Activated naive CD4-positive, alpha-beta T cell treated with anti-CD3 and anti-CD28 coated beads, Interleukin-2, amount 50 U/mL, for 72 hours (primary cell): ENCODE data around the gene MAP1LC3A. TPM values are rescaled to one million over a fixed set of nuclear protein-coding genes. Genes with fewer than 3 reads are reported as not detected.

Source experiments
- ATAC-seq, 2 donors: fragments of 150-1000 bp; cut with Tn5 transposase; 2 replicates each; pipeline ENCODE4 v1.10.0; 2021; ENCODE audit warnings: mild to moderate bottlenecking in 2 of 2, moderate library complexity in 2 of 2
- DNase-seq, 2 donors: peaks; one replicate each; pipeline ENCODE4 v3.0.0; 2021 to 2022; ENCODE audit warnings: low spot score in 2 of 2
- H3K27ac Mint-ChIP-seq, 2 donors: one replicate each; pipeline ENCODE4 v1.8.0; 2022; ENCODE audit warnings: mild to moderate bottlenecking in 2 of 2, mixed read lengths in 2 of 2
- H3K36me3 Mint-ChIP-seq, 2 donors: one replicate each; pipeline ENCODE4 v1.8.0; 2022; ENCODE audit warnings: mixed read lengths in 2 of 2
- H3K9me3 Mint-ChIP-seq, 2 donors: one replicate each; pipeline ENCODE4 v1.8.0; 2022; ENCODE audit warnings: mixed read lengths in 2 of 2
- total RNA-seq, 2 donors: library from RNA; stranded (reverse); gene quantifications; one replicate each; pipeline ENCODE4 v1.2.3, GENCODE V29; 2022

Gene MAP1LC3A
- total RNA-seq, 2 donors from 2014 or later: 1.3 to 1.9 TPM

DNA sequence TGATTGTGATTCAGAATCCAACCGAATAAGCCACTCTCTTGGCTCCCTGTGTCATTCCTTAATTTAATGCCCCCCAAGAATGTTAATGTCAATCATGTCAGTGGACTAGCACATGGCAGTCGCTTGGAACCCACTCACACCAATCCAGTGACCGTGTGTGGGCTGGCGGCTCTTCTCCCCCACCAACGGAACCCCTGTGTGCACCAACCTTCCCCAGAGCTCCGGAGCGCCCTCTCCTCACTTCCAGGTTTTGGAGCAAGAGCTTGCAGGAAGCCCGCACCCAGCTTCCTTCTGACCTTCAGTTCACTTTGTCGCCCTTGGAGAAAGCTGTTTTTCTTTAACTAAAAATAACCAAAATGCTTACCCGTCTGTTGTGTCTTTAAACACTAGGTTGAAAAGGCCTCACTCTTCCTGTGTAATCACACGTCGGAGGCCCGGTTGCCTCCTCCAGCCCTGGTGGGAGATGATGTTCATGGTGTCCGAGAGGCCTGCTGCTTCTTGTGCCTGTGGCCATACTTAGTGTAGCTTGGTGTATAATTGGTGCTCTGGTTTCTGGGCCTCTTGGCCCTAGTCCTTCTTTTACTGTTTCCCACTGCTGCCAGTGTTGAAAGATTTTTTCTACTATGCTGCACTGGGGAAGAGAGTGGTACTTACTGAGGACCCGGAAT, 17.8 kb upstream of the MAP1LC3A start:
- peak overlapping the region; percentile 70 to 85 for H3K27ac Mint-ChIP-seq
- no peaks in the 10 kb centered on the region for H3K9me3 Mint-ChIP-seq
- H3K36me3 Mint-ChIP-seq: no peaks in the 10 kb centered on the region
- no peak for ATAC-seq
- DNase-seq: no peak

DNA sequence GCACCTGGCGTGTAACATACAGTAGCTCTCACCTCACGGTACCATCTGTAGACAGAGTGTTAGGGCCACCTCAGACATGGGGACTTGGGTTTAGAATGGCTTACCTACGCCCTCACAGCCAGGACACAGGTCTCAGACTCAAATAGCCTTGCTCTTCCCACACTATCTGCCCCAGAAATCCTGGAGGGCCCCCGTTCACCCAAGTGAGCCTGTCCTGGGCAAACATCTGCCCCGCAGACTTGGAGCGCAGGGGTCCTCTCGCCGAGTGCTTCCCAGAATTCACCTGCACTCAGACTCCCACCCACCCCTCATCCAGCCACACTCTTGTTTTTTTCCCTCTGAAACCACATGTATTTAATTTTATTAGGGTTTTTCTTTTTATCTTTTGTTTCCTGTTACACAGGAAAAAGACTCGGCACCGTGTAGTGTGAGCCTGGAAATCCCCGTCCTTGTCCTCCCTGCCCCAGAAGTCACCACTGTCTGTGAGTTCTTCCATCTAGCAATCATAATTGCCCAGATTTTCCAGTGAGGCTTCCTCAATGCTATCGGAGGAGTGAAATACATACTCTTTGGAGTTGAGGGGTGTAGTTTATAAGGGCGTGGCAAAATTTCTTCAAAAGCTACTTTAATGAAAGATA, 17.1 kb upstream of the MAP1LC3A start:
- no peaks in the 10 kb centered on the region for H3K36me3 Mint-ChIP-seq
- ATAC-seq (peak in 1 of 2 donors; percentile 41), DNase-seq (no peak)
- H3K9me3 Mint-ChIP-seq: no peaks in the 10 kb centered on the region
- H3K27ac Mint-ChIP-seq: peak overlapping the region; percentile 70 to 96

DNA sequence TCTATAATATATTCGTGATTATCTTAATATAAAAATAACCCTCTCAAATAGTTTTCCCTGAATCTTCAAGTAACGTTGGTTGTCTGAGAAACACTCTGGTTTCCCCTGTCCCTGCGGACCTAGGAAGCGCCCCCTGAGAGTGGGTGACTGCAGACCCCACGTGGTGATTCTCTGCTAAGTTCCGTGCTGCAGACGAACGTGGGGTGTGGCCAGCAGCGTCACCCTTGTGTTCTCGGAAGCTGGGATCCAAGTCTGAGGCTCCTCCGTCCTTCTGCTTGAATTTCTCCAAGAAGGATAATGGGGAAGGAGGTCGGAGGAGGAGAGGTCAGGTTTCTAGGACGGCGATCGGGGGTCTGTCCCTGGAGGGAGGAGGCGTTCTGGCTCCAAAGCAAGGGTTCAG, 16.6 kb upstream of the MAP1LC3A start:
- ATAC-seq: no peak
- Mint-ChIP-seq H3K36me3 (no peaks in the 10 kb centered on the region), H3K27ac (peak overlapping the region; percentile 70 to 96), H3K9me3 (no peaks in the 10 kb centered on the region)
- no peak for DNase-seq

DNA sequence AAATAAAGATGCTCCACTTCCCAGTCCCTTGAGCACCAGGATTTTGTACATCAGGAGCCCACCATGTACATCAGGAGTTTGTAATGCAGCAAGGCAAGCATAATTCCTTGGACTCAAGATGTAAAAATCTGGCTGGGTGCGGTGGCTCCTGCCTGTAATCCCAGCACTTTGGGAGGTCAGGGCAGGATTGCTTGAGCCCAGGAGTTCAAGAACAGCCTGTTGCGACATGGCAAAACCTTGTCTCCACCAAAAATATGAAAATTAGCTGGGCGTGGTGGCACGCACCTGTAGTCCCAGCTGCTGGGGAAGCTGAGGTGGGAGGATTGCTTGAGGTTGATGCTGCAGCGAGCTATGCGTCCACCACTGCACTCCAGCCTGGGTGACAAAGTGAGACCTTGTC, 16.1 kb upstream of the MAP1LC3A start:
- no peak for DNase-seq
- ATAC-seq: no peak
- no peaks in the 10 kb centered on the region for H3K36me3 Mint-ChIP-seq
- H3K27ac Mint-ChIP-seq: no peak overlapping the region
- no peaks in the 10 kb centered on the region for H3K9me3 Mint-ChIP-seq

DNA sequence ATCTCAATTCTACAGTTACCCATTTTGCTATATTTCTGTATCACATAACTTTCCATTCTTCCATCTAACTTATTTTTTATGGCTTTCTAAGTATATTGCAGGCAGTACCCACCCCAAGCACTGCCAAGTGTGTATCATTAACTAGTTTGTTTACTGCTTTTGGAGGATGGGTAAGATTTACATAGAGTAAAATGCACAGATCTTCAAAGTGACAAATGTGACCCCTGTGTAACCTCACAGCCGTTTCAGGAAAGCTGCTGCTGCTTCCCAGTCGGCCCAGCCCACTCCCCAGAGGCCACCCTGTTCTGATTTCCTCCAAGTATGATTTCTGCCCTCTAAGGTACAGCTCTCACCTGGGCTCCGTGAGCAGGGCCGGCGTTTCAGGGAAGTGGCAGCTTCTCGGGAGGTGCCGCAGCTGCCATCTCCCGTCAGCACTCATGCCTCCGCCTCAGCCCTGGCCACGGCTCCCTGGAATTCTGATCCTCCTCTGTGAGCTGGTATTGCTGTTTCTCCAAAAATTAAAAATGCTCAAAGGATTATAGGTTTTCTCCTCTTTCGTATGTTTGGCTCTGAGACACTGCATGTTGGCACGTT, 15.0 kb upstream of the MAP1LC3A start:
- H3K36me3 Mint-ChIP-seq: no peaks in the 10 kb centered on the region
- no peak for ATAC-seq
- H3K9me3 Mint-ChIP-seq: no peaks in the 10 kb centered on the region
- no peak for DNase-seq
- peak overlapping the region in 1 of 2 donors; percentile 70 for H3K27ac Mint-ChIP-seq

DNA sequence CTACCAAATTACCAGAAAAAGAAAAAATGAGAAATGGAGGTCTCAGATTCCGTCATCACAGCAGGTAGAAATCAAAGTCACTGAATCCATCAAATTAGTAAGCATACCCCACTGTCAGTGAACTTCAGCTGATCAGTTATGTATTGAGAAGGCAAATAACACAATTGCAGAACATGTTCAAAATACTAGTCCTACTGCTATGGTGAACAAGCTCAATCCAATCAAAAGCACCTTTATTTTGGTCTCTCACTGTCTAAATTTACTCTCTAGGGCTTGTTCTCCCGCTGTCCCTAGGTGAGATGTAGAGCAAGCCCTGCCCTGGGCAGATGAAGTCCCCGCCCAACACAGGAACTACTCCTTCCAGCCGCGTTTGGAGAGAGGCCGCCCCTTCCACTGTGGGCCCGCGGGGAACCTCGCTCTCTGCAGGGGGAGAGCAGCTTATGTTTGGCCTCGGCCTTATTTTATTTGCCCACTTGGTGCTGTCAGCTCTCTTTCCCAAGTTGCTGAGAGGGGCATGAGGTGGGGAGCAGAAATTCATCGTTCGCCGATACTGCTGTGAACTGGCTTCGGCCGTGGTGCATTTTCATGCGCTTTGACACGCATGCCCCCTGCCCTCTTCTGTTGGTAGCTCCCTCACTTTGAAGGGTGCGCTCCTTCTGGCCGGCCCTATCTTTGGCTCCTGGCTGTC, 14.3 kb upstream of the MAP1LC3A start:
- H3K9me3 Mint-ChIP-seq: no peaks in the 10 kb centered on the region
- H3K27ac Mint-ChIP-seq: no peak overlapping the region
- no peaks in the 10 kb centered on the region for H3K36me3 Mint-ChIP-seq
- DNase-seq: no peak
- peak; percentile 66 to 74 for ATAC-seq

DNA sequence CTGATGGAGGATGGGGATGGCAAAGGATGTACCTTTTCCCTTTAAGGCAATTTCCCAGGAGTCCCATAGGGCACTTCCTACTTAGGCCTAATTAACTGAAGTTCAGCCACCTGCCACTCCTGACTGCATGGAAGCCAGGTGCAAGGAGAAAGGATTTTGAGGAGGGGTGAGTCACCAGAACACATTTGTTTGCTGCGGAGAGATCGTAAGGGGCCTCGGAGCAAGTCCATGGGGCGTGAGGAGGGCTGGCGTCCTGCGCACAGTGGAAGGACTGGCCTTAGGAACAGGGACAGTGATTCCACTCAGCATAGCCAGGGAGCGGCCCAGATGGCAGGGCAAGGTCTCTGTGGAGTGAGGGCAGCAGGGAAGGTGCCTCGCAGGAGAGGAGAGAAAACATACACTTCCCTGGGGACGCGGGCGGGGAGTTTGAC, 11.8 kb upstream of the MAP1LC3A start:
- Mint-ChIP-seq H3K27ac (no peak overlapping the region), H3K9me3 (no peaks in the 10 kb centered on the region), H3K36me3 (no peaks in the 10 kb centered on the region)
- ATAC-seq (no peak), DNase-seq (no peak)

DNA sequence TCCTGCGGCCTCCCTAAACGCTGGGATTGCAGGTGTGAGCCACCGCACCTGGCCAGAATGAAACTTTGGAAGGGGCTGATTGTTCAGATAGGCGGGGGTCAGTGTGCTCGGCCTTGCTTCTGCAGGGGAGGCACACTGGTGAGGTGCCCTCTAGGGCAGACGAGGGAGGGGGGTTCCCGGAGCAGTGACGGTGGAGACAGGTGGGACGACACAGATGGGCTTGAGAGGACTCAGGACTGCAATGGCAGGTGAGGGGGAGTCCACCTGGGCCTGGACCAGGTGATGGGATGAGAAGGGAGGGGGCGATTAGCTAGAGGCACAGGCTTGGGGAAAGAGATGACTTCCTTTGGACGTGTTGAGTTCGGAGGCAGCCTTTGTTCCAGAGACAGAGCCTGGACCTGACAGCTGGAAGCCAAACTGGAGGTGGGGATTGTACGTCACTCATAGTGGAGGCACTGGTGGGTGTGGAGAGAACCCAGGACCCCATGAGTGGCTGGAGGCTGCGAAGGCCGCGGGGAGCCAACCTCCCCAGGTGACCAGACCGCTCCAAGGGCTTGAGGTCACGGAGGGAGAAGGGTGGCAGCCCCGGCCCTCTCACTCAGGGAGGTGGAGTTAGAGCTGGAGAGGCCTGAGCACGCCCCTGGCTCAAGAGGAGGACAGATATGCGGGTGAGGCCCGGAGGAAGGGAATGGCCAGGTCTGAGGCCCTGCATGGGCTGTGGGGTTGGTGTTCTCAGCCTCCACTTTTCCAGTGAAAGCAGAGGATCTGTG, 10.5 kb upstream of the MAP1LC3A start:
- DNase-seq (no peak), ATAC-seq (no peak)
- no peaks in the 10 kb centered on the region for H3K36me3 Mint-ChIP-seq
- no peaks in the 10 kb centered on the region for H3K9me3 Mint-ChIP-seq
- no peak overlapping the region for H3K27ac Mint-ChIP-seq

DNA sequence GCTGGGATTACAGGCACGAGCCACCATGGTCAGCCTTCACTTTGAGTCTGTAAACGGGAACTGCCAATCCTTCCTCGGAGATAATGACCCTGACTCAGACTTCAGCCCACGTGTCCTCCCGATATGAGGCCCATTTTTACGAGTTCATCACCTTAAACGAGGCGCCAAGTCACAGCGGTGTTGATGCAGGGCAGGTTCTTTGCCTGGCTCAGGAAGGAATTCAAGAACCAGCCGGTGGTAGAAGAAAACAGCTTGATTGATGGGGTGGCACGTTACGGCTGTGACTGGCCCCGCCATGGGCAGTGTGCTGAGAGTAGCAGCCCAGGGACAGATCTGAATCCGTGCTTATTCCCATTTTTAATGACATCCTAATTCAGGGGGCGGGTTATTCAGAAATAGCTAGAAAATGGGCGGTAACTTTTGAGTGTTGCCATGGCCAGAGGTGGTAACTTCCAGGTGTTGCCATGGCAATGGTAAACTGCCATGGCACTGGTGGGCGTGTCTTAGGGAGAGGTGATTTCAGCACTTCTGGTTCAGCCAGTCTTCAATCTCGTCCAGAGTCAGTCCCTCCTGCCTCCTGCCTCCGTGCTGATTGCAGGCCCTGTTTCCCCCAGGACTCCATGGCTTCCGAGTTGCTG, 9.1 kb upstream of the MAP1LC3A start:
- DNase-seq (no peak), ATAC-seq (no peak)
- Mint-ChIP-seq H3K27ac (no peak overlapping the region), H3K36me3 (no peaks in the 10 kb centered on the region), H3K9me3 (no peaks in the 10 kb centered on the region)

DNA sequence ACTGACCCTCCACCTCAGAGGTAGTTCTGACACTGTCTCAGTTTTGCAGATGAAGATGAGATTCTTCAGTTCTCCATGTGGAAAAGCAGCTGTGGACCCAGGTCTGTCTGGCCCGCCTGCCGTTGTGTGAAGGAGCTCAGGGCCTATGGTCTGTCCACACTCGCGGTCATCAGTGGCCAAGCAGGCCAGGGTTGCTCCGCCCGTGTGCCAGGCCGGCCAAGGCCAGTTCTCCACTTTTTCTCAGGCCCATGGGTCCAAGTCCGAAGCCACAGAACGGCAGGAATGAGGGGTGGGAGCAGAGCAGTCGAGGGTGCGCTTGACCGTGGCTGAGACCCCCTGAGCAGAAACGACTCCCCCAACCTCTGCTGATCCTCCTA, 8.6 kb upstream of the MAP1LC3A start:
- Mint-ChIP-seq H3K9me3 (no peaks in the 10 kb centered on the region), H3K36me3 (no peaks in the 10 kb centered on the region), H3K27ac (no peak overlapping the region)
- DNase-seq (no peak), ATAC-seq (no peak)

DNA sequence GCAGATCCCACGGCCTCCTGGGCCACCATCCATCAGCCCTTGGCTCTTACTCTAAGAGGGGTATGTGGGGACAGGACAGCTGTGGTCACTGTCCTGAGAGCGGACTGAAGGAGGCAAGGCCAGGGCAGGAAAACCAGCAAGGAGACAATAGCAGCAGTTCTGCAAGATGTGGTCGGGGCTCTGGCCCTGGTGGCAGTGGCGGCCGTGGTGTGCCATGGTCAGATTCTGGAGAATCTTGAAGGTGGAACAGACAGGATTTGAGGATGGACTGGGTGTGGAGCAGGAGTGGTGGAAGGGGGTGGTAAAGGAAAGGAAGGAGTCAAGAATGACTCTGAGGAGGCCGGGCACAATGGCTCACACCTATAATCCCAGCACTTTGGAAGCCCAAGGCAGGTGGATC, 5.9 kb upstream of the MAP1LC3A start:
- Mint-ChIP-seq H3K36me3 (no peaks in the 10 kb centered on the region), H3K9me3 (no peaks in the 10 kb centered on the region), H3K27ac (peak overlapping the region in 1 of 2 donors; percentile 69)
- DNase-seq: no peak
- ATAC-seq: no peak

DNA sequence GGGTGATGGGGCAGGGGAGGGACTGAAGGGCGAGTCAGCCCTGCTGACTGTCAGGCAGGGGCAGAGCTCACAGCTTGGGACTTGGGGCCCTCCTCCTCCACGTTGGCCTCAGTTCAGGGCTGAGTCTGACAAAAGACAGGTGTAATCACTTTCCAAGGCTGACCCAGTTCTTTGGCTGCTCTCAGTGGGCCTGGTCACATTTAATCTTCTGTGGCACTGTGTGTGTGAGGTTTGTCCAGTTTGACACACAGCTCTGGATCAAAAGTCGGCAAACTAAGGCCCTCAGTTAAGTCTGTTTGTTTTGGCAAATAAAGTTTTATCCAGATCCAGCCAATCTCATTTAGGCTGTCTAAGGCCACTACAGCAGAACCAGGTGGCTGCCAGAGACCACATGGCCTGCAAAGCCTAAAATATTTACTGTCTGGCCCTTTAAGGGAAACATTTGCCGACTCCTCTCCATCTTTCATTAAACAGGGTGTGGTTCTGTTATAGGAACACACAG, 5.1 kb upstream of the MAP1LC3A start:
- no peak for ATAC-seq

DNA sequence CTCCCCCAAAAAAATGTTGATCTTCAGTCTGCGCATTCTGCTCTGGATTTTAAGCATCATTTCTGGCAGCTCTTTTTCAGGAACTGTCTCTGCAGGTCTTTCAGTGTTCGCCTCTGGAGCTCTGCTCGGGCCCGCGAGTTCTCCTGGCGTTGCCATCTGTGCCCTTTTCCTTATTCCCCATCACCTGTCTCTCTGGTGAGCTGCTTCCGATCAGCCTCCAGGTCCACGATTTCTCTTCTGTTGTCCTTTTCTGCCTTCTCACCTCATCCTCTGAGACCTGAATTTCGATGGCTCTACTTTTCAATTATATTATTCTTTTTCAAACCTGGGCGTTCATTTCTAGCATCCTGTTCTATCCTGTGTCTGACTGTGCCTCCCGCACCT, 590 bp upstream of the MAP1LC3A start:
- no peak for ATAC-seq
- DNase-seq: no peak
- Mint-ChIP-seq H3K9me3 (no peaks in the 10 kb centered on the region), H3K27ac (peak overlapping the region; percentile 89 to 93), H3K36me3 (peaks cover 0 to 4% of the 10 kb centered on the region in 2 donors)

More for the DNA sequence above, 5.1 kb upstream of the MAP1LC3A start:
- peaks cover 0 to 4% of the 10 kb centered on the region in 2 donors for H3K36me3 Mint-ChIP-seq
- no peaks in the 10 kb centered on the region for H3K9me3 Mint-ChIP-seq
- DNase-seq: no peak
- H3K27ac Mint-ChIP-seq: no peak overlapping the region

DNA sequence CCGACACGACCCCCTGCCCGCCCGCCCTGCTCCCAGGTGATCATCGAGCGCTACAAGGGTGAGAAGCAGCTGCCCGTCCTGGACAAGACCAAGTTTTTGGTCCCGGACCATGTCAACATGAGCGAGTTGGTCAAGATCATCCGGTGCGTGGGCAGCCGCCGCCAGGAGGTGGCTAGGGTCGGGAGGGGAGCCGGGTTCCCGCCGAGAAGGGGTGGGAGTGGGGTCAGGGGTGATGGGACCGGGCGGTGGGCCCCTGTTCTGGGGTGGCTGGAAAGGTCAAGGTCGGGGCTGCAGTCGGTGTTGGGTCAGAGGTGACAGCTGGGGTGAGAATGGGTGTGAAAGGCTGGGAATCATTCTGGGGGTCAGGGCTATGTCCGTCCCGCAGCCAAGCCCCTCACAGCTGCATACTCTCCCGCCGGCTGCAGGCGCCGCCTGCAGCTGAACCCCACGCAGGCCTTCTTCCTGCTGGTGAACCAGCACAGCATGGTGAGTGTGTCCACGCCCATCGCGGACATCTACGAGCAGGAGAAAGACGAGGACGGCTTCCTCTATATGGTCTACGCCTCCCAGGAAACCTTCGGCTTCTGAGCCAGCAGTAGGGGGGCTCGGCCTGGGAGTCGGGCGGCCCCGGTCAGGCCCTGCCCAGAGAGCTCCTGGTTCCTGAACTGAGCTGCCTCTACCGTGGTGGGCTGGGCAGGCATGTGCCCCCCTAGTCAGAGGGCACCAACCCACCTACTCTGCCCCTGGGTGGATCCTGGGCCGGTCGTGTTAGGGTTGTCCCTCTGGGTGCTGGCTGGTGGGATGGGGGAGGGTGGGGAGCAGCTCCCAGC, 1.0 kb downstream of the MAP1LC3A start:
- Mint-ChIP-seq H3K9me3 (no peaks in the 10 kb centered on the region), H3K36me3 (peaks cover 0 to 4% of the 10 kb centered on the region in 2 donors), H3K27ac (peak overlapping the region; percentile 44 to 54)
- ATAC-seq (peak in 1 of 2 donors; percentile 14), DNase-seq (no peak)

DNA sequence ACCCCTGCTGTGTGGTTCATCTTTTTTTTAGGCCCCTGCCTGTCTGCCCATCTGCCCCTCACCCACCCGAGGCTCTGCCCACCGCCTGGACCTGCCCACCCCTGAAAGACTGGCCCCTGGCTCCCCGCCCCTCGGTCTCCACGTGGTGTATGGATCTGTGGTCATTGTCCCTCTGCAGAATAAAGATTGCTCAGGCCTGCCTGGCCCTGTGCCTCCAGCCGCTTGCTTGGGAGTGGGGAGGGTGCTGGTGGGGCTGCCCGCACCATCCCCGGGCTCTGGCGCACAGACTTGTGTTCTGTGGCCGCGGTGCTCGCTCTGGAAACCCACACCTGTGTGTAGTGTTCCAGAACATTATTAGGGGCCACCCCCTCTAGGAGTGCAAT, 1.6 kb downstream of the MAP1LC3A start:
- H3K27ac Mint-ChIP-seq: peak overlapping the region in 1 of 2 donors; percentile 54
- no peak for DNase-seq
- no peak for ATAC-seq
- H3K36me3 Mint-ChIP-seq: peaks cover 0 to 4% of the 10 kb centered on the region in 2 donors
- no peaks in the 10 kb centered on the region for H3K9me3 Mint-ChIP-seq
